SK-N-SH treated with all-trans-retinoic acid at 6 μM for 48 hours (cell line): ENCODE measurements around the gene SPECC1L.

ENCODE experiments used
- GLIS3 ChIP-seq: fragments of 250-450 bp; sonication (Bioruptor Pico); IDR thresholded peaks from 2 replicates; pipeline ENCODE4 v1.5.0; 2020; ENCODE audit warnings: mild to moderate bottlenecking, moderate library complexity
- TF ChIP-seq, protein P1 (sequence below): fragments of 250-450 bp; sonication (Bioruptor Pico); IDR thresholded peaks from 2 replicates; pipeline ENCODE4 v1.8.0; 2020; ENCODE audit warnings: mild to moderate bottlenecking, moderate library complexity, borderline replicate concordance

- TF ChIP-seq, protein P1, sequence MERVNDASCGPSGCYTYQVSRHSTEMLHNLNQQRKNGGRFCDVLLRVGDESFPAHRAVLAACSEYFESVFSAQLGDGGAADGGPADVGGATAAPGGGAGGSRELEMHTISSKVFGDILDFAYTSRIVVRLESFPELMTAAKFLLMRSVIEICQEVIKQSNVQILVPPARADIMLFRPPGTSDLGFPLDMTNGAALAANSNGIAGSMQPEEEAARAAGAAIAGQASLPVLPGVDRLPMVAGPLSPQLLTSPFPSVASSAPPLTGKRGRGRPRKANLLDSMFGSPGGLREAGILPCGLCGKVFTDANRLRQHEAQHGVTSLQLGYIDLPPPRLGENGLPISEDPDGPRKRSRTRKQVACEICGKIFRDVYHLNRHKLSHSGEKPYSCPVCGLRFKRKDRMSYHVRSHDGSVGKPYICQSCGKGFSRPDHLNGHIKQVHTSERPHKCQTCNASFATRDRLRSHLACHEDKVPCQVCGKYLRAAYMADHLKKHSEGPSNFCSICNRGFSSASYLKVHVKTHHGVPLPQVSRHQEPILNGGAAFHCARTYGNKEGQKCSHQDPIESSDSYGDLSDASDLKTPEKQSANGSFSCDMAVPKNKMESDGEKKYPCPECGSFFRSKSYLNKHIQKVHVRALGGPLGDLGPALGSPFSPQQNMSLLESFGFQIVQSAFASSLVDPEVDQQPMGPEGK (CRISPR knock-in tag) = no peak
- no peak for TF ChIP-seq GLIS3 (CRISPR knock-in tag)
Measured at GRCh38 chr22:24422102-24422665, 151.6 kb downstream of the SPECC1L start.
